ENCODE results near the gene EEF1B2.

The EEF1B2 gene

DNA sequence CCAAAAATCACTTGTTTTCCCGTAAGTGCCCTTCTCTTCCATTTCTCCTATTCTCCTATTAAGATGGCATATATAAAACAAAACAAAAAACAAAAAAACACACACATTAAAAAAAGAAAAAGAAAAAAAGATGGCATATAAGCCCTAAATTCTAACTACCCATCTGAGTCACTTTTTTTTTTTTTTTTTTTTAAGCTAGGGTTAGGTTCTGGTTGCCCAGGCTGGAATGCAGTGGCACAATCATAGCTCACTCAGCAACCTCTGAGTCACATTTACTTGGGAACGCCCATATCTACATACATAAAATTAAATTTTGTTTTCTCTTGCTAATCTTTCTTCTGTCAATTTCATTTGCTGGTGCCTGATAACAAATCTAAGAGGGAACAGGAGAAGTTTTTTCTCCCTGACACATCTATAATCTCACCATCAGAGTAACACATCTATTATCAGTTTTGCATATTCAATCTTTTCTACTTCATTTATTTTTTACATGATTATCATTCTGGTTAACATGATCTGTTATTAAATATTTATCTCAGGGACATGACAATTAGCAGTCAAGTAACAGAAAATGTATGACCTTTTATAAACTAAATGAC is 52.1 kb downstream of the EEF1B2 start:
- no peak for DNase-seq (ENCODE audit: extremely low read depth in 1 of 2, low read depth in 1 of 2)
